Glutamatergic neuron (in vitro differentiated cells): ENCODE data around the gene OR10G3. TPM values are rescaled to one million over a fixed set of nuclear protein-coding genes. Genes with fewer than 3 reads are reported as not detected.
A peak's percentile ranks its signal among the peaks of the same experiment; 100 is the strongest.

Experiments
- DNase-seq: peaks from one replicate; pipeline ENCODE4 v3.0.0; 2022
- H3K27ac Mint-ChIP-seq: one replicate; pipeline ENCODE4 v1.8.0; 2020; ENCODE audit warnings: mild to moderate bottlenecking, mixed read lengths, inconsistent platforms; ENCODE audit not compliant: unreplicated experiment
- H3K27me3 Mint-ChIP-seq: one replicate; pipeline ENCODE4 v1.8.0; 2020; ENCODE audit warnings: mild to moderate bottlenecking, moderate library complexity, mixed read lengths, inconsistent platforms; ENCODE audit not compliant: unreplicated experiment
- H3K36me3 Mint-ChIP-seq: one replicate; pipeline ENCODE4 v1.8.0; 2020; ENCODE audit warnings: mild to moderate bottlenecking, mixed read lengths, inconsistent platforms; ENCODE audit not compliant: unreplicated experiment
- H3K4me1 Mint-ChIP-seq: one replicate; pipeline ENCODE4 v1.8.0; 2020; ENCODE audit warnings: mild to moderate bottlenecking, low read depth, mixed read lengths, inconsistent platforms; ENCODE audit not compliant: unreplicated experiment
- H3K4me3 Mint-ChIP-seq: one replicate; pipeline ENCODE4 v1.8.0; 2020; ENCODE audit warnings: mild to moderate bottlenecking, mixed read lengths, inconsistent platforms; ENCODE audit not compliant: unreplicated experiment
- H3K9me3 Mint-ChIP-seq: one replicate; pipeline ENCODE4 v1.8.0; 2020; ENCODE audit warnings: mild to moderate bottlenecking, moderate library complexity, mixed read lengths, inconsistent platforms; ENCODE audit not compliant: unreplicated experiment
- total RNA-seq: library from RNA; stranded (reverse); fragmentation: NEBNext Ultra II Directional; extraction: Animal tissue kit (Norgen Biotek cat#: 25700); gene quantifications from one replicate; pipeline ENCODE4 v1.2.1, GENCODE V29; 2021; ENCODE audit not compliant: unreplicated experiment
- TF ChIP-seq, protein P1 (sequence below): fragments of 200-600 bp; sonication (generic); IDR thresholded peaks from one replicate; pipeline ENCODE4 v1.5.0; 2021; ENCODE audit not compliant: partially characterized antibody, unreplicated experiment

The OR10G3 gene
- total RNA-seq, 1 donor from 2014 or later: not detected

DNA sequence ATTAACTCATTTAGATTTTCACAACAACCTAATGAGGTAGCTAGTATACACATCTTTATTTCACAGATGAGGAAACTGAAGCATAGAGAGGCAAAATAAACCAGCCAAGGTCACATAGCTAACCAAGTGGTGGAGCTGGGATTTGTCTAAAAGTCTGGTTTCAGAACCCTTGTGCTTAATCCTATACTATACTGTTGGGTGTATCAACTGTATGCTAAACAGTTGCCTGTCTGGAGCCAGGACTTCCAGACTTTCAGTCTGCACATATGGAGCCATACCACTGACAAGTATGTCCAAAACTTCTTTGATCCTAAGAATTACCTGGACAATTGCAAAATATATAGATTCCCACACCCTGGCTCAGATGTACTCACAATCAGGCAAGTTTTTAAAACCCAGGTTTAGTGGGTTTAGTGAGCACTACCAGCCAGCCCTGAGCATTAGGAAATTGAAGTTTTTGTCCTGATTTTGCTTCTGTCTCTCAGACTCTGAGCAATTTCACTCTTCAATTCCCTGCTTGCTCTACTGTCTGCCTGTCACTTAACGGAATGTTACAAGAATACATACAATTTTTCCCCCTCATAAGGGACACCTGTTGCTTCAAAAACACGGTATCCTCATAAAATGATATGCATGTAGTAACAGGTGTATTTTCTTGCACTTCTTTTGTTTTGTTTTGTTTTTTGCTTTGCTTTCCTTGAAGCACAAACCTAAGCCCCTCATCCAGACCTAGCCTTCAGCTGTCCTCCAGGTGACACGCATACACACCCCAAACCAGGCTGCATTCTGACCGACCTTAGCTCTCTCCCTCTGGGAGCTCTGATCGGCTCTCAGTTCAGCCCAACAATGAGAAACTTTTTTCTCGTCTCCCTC, 44.1 kb downstream of the OR10G3 start:
- H3K27me3 Mint-ChIP-seq: peaks cover 7% of the 10 kb centered on the region
- no peaks in the 10 kb centered on the region for H3K9me3 Mint-ChIP-seq
- no peaks in the 10 kb centered on the region for H3K36me3 Mint-ChIP-seq
- no peak for DNase-seq
- H3K4me1 Mint-ChIP-seq: peaks cover 16% of the 10 kb centered on the region
- peak overlapping the region; percentile 87 for H3K4me3 Mint-ChIP-seq
- TF ChIP-seq, protein P1, sequence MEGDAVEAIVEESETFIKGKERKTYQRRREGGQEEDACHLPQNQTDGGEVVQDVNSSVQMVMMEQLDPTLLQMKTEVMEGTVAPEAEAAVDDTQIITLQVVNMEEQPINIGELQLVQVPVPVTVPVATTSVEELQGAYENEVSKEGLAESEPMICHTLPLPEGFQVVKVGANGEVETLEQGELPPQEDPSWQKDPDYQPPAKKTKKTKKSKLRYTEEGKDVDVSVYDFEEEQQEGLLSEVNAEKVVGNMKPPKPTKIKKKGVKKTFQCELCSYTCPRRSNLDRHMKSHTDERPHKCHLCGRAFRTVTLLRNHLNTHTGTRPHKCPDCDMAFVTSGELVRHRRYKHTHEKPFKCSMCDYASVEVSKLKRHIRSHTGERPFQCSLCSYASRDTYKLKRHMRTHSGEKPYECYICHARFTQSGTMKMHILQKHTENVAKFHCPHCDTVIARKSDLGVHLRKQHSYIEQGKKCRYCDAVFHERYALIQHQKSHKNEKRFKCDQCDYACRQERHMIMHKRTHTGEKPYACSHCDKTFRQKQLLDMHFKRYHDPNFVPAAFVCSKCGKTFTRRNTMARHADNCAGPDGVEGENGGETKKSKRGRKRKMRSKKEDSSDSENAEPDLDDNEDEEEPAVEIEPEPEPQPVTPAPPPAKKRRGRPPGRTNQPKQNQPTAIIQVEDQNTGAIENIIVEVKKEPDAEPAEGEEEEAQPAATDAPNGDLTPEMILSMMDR: no peak
- H3K27ac Mint-ChIP-seq: peak overlapping the region; percentile 22

DNA sequence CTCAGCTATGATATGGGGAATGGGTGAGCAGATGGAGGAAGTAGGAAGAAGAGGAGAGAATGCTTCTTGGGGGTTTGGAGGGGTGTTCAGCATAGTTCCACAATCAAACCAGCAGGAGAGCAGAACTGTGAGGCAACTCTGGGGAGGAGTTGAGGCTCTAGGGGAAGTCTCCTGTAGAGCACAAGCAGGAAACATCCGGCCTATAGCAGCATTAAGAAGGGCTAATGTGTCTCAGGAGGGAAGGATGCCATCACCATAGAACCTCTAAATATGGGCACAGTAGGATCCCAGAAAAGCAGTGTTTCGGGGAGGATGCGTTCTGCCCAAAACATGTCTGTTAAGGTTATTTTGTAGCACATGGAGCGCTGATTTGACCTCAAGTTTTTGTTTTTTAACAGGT, 45.3 kb downstream of the OR10G3 start:
- Mint-ChIP-seq H3K36me3 (no peaks in the 10 kb centered on the region), H3K4me1 (peaks cover 16% of the 10 kb centered on the region)

DNA sequence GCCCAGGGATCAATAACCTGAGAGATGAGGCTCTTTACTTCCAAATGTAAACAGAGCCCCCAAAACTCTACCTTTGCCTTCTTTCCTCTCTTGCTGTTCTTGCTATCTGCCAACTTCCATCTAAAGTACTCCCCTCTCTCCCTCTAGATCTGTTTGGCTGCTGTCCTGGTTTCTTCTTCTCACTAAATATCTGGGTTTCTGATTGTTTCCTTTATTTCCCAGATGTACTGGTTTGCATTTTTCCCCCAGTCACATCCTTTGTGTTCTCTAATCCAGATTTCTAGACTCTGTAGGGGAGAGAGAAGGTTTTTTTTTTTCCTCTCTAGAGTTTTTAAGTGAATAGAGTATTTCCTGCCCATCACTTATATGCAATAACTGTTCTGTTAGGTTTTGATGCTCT, 46.6 kb downstream of the OR10G3 start:
- H3K27ac Mint-ChIP-seq: no peak overlapping the region
- no peaks in the 10 kb centered on the region for H3K36me3 Mint-ChIP-seq
- H3K4me3 Mint-ChIP-seq: no peak overlapping the region
- H3K4me1 Mint-ChIP-seq: peaks cover 16% of the 10 kb centered on the region
- TF ChIP-seq, protein P1: no peak
- no peaks in the 10 kb centered on the region for H3K9me3 Mint-ChIP-seq
- DNase-seq: no peak
- H3K27me3 Mint-ChIP-seq: peaks cover 12% of the 10 kb centered on the region

More for the DNA sequence above, 45.3 kb downstream of the OR10G3 start:
- Mint-ChIP-seq H3K9me3 (no peaks in the 10 kb centered on the region), H3K4me3 (peak overlapping the region; percentile 34), H3K27ac (peak overlapping the region; percentile 7), H3K27me3 (peaks cover 9% of the 10 kb centered on the region)
- TF ChIP-seq, protein P1: no peak
- DNase-seq: no peak

DNA sequence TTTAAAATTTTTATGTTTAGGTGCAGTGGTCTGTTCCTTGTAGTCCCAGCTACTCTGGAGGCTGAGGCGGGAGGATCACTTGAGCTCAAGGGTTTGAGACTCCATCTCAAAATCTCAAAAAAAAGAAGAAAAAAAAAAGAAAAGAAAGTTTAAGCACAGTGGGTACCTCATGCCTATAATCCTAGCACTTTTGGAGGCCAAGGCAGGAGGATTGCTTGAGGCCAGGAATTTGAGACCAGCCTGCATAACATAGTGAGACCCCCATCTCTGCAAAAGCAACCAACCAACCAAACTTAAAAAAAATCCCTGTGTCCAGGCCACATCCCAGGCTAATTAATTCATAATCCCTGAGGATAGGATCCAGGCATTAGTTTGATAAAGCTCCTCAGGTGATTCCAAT, 50.4 kb downstream of the OR10G3 start:
- peaks cover 3% of the 10 kb centered on the region for H3K9me3 Mint-ChIP-seq
- no peak overlapping the region for H3K4me3 Mint-ChIP-seq
- no peaks in the 10 kb centered on the region for H3K36me3 Mint-ChIP-seq
- peaks cover 11% of the 10 kb centered on the region for H3K27me3 Mint-ChIP-seq
- DNase-seq: no peak
- TF ChIP-seq, protein P1: no peak
- peaks cover 6% of the 10 kb centered on the region for H3K4me1 Mint-ChIP-seq
- no peak overlapping the region for H3K27ac Mint-ChIP-seq
